H9 (cell line): ENCODE measurements around the gene OTOS. TPM values are rescaled to one million over a fixed set of nuclear protein-coding genes. Genes with fewer than 3 reads are reported as not detected.

Experiments used
- DNase-seq: peaks from one replicate; pipeline ENCODE4 v3.0.0-alpha.2; 2017
- H2AFZ ChIP-seq: one replicate; pipeline ENCODE4 v1.6.1; 2013; ENCODE audit warnings: mild to moderate bottlenecking, low read length, control low read depth, moderate library complexity
- H2AK5ac ChIP-seq: 2 replicates; pipeline ENCODE4 v1.6.1; 2013; ENCODE audit warnings: low read length, control low read depth, mixed read lengths; ENCODE audit not compliant: insufficient read length
- H2BK120ac ChIP-seq: one replicate; pipeline ENCODE4 v1.6.1; 2013; ENCODE audit warnings: low read depth, mild to moderate bottlenecking, low read length, control low read depth, inconsistent platforms; ENCODE audit not compliant: poor library complexity, severe bottlenecking
- H2BK12ac ChIP-seq: 2 replicates; pipeline ENCODE4 v1.6.1; 2013; ENCODE audit warnings: low read length, control low read depth, mixed read lengths, low read depth; ENCODE audit not compliant: insufficient read length
- H2BK15ac ChIP-seq: 2 replicates; pipeline ENCODE4 v1.6.1; 2013; ENCODE audit warnings: low read depth, low read length, control low read depth
- H2BK20ac ChIP-seq: one replicate; pipeline ENCODE4 v1.6.1; 2013; ENCODE audit warnings: low read depth, mild to moderate bottlenecking, low read length, control low read depth, inconsistent platforms; ENCODE audit not compliant: poor library complexity, severe bottlenecking
- H2BK5ac ChIP-seq: 2 replicates; pipeline ENCODE4 v1.6.1; 2013; ENCODE audit warnings: low read length, control low read depth, mixed read lengths; ENCODE audit not compliant: insufficient read length
- H3K14ac ChIP-seq: 2 replicates; pipeline ENCODE4 v1.6.1; 2013; ENCODE audit warnings: low read length, control low read depth; ENCODE audit not compliant: insufficient read depth
- H3K18ac ChIP-seq: 2 replicates; pipeline ENCODE4 v1.6.1; 2013; ENCODE audit warnings: low read depth, mild to moderate bottlenecking, mixed read lengths, low read length, control low read depth; ENCODE audit not compliant: insufficient read length
- H3K23ac ChIP-seq: 2 replicates; pipeline ENCODE4 v1.6.1; 2013; ENCODE audit warnings: low read length, control low read depth, mixed read lengths, low read depth; ENCODE audit not compliant: insufficient read length
- H3K23me2 ChIP-seq: 2 replicates; pipeline ENCODE4 v1.6.1; 2013; ENCODE audit warnings: low read depth, mild to moderate bottlenecking, mixed read lengths, low read length, control low read depth; ENCODE audit not compliant: insufficient read length, poor library complexity, severe bottlenecking
- H3K27ac ChIP-seq: 2 replicates; pipeline ENCODE4 v1.5.1; 2013; ENCODE audit warnings: low read length, control low read depth, mixed read lengths, low read depth; ENCODE audit not compliant: insufficient read length
- H3K27me3 ChIP-seq: 2 replicates; pipeline ENCODE4 v1.6.1; 2013; ENCODE audit warnings: low read length, control low read depth, inconsistent platforms; ENCODE audit not compliant: insufficient read depth
- H3K4ac ChIP-seq: 2 replicates; pipeline ENCODE4 v1.6.1; 2013; ENCODE audit warnings: low read depth, mild to moderate bottlenecking, control low read depth, inconsistent platforms, low read length, moderate library complexity
- H3K4me1 ChIP-seq: 2 replicates; pipeline ENCODE4 v1.6.1; 2013; ENCODE audit warnings: low read length, control low read depth, inconsistent platforms; ENCODE audit not compliant: insufficient read depth
- H3K4me2 ChIP-seq: 2 replicates; pipeline ENCODE4 v1.6.1; 2013; ENCODE audit warnings: low read length, control low read depth, mixed read lengths; ENCODE audit not compliant: insufficient read length, insufficient read depth
- H3K56ac ChIP-seq: 2 replicates; pipeline ENCODE4 v1.6.1; 2013; ENCODE audit warnings: low read depth, mild to moderate bottlenecking, mixed read lengths, low read length, control low read depth; ENCODE audit not compliant: insufficient read length
- H3K79me1 ChIP-seq: 2 replicates; pipeline ENCODE4 v1.6.1; 2013; ENCODE audit warnings: low read depth, mild to moderate bottlenecking, moderate library complexity, low read length, control low read depth, inconsistent platforms; ENCODE audit not compliant: insufficient read depth, poor library complexity, severe bottlenecking
- H3K79me2 ChIP-seq: 2 replicates; pipeline ENCODE4 v1.6.1; 2013; ENCODE audit warnings: low read length, control low read depth, inconsistent platforms; ENCODE audit not compliant: insufficient read depth
- H3K9ac ChIP-seq: 2 replicates; pipeline ENCODE4 v1.6.1; 2013; ENCODE audit warnings: low read length, control low read depth, mixed read lengths; ENCODE audit not compliant: insufficient read length; ENCODE audit errors: extremely low read depth
- H3K9me3 ChIP-seq: one replicate; pipeline ENCODE4 v1.6.1; 2013; ENCODE audit warnings: low read depth, low read length, inconsistent platforms; ENCODE audit not compliant: control insufficient read depth
- H3T11ph ChIP-seq: one replicate; pipeline ENCODE4 v1.6.1; 2013; ENCODE audit warnings: mild to moderate bottlenecking, low read length, control low read depth, inconsistent platforms
- H4K20me1 ChIP-seq: one replicate; pipeline ENCODE4 v1.6.1; 2013; ENCODE audit not compliant: control insufficient read depth, insufficient read length, insufficient read depth
- H4K5ac ChIP-seq: 2 replicates; pipeline ENCODE4 v1.6.1; 2013; ENCODE audit warnings: low read depth, mild to moderate bottlenecking, mixed read lengths, low read length, control low read depth; ENCODE audit not compliant: insufficient read length
- H4K8ac ChIP-seq: replicated peaks from 2 replicates; pipeline ENCODE4 v1.6.1; 2013; ENCODE audit warnings: low read length, control low read depth, mixed read lengths, low read depth; ENCODE audit not compliant: insufficient read length
- H4K91ac ChIP-seq: 2 replicates; pipeline ENCODE4 v1.6.1; 2013; ENCODE audit warnings: low read depth, mild to moderate bottlenecking, moderate library complexity, mixed read lengths, low read length, control low read depth; ENCODE audit not compliant: insufficient read length
- H3K27ac Mint-ChIP-seq, 3 experiments: 2 replicates in 2 of 3; 3 replicates in 1 of 3; pipeline ENCODE4 v1.8.0; 2020 to 2021; ENCODE audit warnings: mixed read lengths in 3 of 3, mild to moderate bottlenecking in 1 of 3, moderate library complexity in 1 of 3
- H3K27me3 Mint-ChIP-seq: 2 replicates; pipeline ENCODE4 v1.8.0; 2021; ENCODE audit warnings: low read depth, mild to moderate bottlenecking, moderate library complexity, mixed read lengths
- H3K36me3 Mint-ChIP-seq, 3 experiments: 2 replicates in 2 of 3; 3 replicates in 1 of 3; pipeline ENCODE4 v1.8.0; 2020 to 2021; ENCODE audit warnings: low read depth in 3 of 3, mixed read lengths in 3 of 3; ENCODE audit not compliant: insufficient read depth in 1 of 3
- H3K4me1 Mint-ChIP-seq, 2 experiments: 2 replicates each; pipeline ENCODE4 v1.8.0; 2020; ENCODE audit warnings: mixed read lengths in 2 of 2
- H3K4me3 Mint-ChIP-seq, 2 experiments: 2 replicates in 1 of 2; 3 replicates in 1 of 2; pipeline ENCODE4 v1.8.0; 2020 to 2021; ENCODE audit warnings: mild to moderate bottlenecking in 2 of 2, mixed read lengths in 2 of 2, moderate library complexity in 1 of 2
- H3K9me3 Mint-ChIP-seq, 2 experiments: 2 replicates in 1 of 2; 3 replicates in 1 of 2; pipeline ENCODE4 v1.8.0; 2020; ENCODE audit warnings: mild to moderate bottlenecking in 2 of 2, mixed read lengths in 2 of 2, moderate library complexity in 1 of 2
- CTCF ChIP-seq: fragments of 200-600 bp; sonication (generic); conservative IDR thresholded peaks from 3 replicates; pipeline ENCODE4 v1.8.0; 2021; ENCODE audit warnings: antibody characterized with exemption, mild to moderate bottlenecking
- WGBS: extraction: QIAGEN DNeasy Blood & Tissue Kit; methylation state at CpG from one replicate; pipeline ENCODE4 v1.1.7; 2013; ENCODE audit warnings: missing lambda C conversion rate, low lambda C conversion rate, mixed read lengths; ENCODE audit not compliant: insufficient read length; ENCODE audit errors: extremely low coverage; 5-methylcytosine and 5-hydroxymethylcytosine counted together
- total RNA-seq: library from RNA; stranded (reverse); gene quantifications from 2 replicates; pipeline ENCODE4 v1.2.1, GENCODE V29; 2021

OTOS gene
- total RNA-seq, 1 experiment from 2014 or later: not detected

- H3K36me3 Mint-ChIP-seq: peaks cover 41 to 70% (median 67%) of the 10 kb centered on the region in 3 experiments
- Histone ChIP-seq H2AFZ (no peak overlapping the region), H3K4me2 (no peak overlapping the region), H4K8ac (no peak overlapping the region), H3K27me3 (no peaks in the 10 kb centered on the region), H3K79me2 (peaks cover 13% of the 10 kb centered on the region; the same call in 1 of the 2 replicates), H2BK12ac (no peak overlapping the region), H3K79me1 (no peaks in the 10 kb centered on the region), H3K56ac (no peak overlapping the region), H3K9me3 (no peaks in the 10 kb centered on the region), H4K91ac (no peak overlapping the region), H4K5ac (no peak overlapping the region), H3K18ac (no peak overlapping the region), H3K23ac (no peak overlapping the region), H3T11ph (no peak overlapping the region), H2BK15ac (no peak overlapping the region), H2BK5ac (no peak overlapping the region), H2BK120ac (no peak overlapping the region), H3K9ac (no peak overlapping the region), H3K4ac (no peak overlapping the region), H3K14ac (no peak overlapping the region), H4K20me1 (no peaks in the 10 kb centered on the region), H2AK5ac (no peak overlapping the region), H3K23me2 (peaks cover under 1% of the 10 kb centered on the region), H3K4me1 (no peaks in the 10 kb centered on the region; the same call in 1 of the 2 replicates), H2BK20ac (no peak overlapping the region), H3K27ac (no peak overlapping the region)
- no peak for DNase-seq
- H3K4me1 Mint-ChIP-seq: peaks cover 11 to 12% of the 10 kb centered on the region in 2 experiments
- H3K27me3 Mint-ChIP-seq: peaks cover under 1% of the 10 kb centered on the region
- no peaks in the 10 kb centered on the region for H3K9me3 Mint-ChIP-seq
- TF ChIP-seq CTCF: no peak
- no CpG with 5 or more reads among the region's 16 CpGs for WGBS
- H3K27ac Mint-ChIP-seq: no peak overlapping the region
- H3K4me3 Mint-ChIP-seq: no peak overlapping the region
These were observed 9.2 kb downstream of the OTOS start for GRCh38 chr2:240131296-240131695.
